Glutamatergic neuron (in vitro differentiated cells): Measurements from ENCODE around the gene GRM3. TPM values are rescaled to one million over a fixed set of nuclear protein-coding genes. Genes with fewer than 3 reads are reported as not detected.

ENCODE experiments used
- DNase-seq: peaks from one replicate; pipeline ENCODE4 v3.0.0; 2022
- H3K27ac Mint-ChIP-seq: one replicate; pipeline ENCODE4 v1.8.0; 2020; ENCODE audit warnings: mild to moderate bottlenecking, mixed read lengths, inconsistent platforms; ENCODE audit not compliant: unreplicated experiment
- H3K27me3 Mint-ChIP-seq: one replicate; pipeline ENCODE4 v1.8.0; 2020; ENCODE audit warnings: mild to moderate bottlenecking, moderate library complexity, mixed read lengths, inconsistent platforms; ENCODE audit not compliant: unreplicated experiment
- H3K36me3 Mint-ChIP-seq: one replicate; pipeline ENCODE4 v1.8.0; 2020; ENCODE audit warnings: mild to moderate bottlenecking, mixed read lengths, inconsistent platforms; ENCODE audit not compliant: unreplicated experiment
- H3K4me1 Mint-ChIP-seq: one replicate; pipeline ENCODE4 v1.8.0; 2020; ENCODE audit warnings: mild to moderate bottlenecking, low read depth, mixed read lengths, inconsistent platforms; ENCODE audit not compliant: unreplicated experiment
- H3K4me3 Mint-ChIP-seq: one replicate; pipeline ENCODE4 v1.8.0; 2020; ENCODE audit warnings: mild to moderate bottlenecking, mixed read lengths, inconsistent platforms; ENCODE audit not compliant: unreplicated experiment
- H3K9me3 Mint-ChIP-seq: one replicate; pipeline ENCODE4 v1.8.0; 2020; ENCODE audit warnings: mild to moderate bottlenecking, moderate library complexity, mixed read lengths, inconsistent platforms; ENCODE audit not compliant: unreplicated experiment
- total RNA-seq: library from RNA; stranded (reverse); fragmentation: NEBNext Ultra II Directional; extraction: Animal tissue kit (Norgen Biotek cat#: 25700); gene quantifications from one replicate; pipeline ENCODE4 v1.2.1, GENCODE V29; 2021; ENCODE audit not compliant: unreplicated experiment
- TF ChIP-seq, protein P1 (sequence below): fragments of 200-600 bp; sonication (generic); IDR thresholded peaks from one replicate; pipeline ENCODE4 v1.5.0; 2021; ENCODE audit not compliant: partially characterized antibody, unreplicated experiment

The GRM3 gene
- total RNA-seq, 1 donor from 2014 or later, result not detected

DNA sequence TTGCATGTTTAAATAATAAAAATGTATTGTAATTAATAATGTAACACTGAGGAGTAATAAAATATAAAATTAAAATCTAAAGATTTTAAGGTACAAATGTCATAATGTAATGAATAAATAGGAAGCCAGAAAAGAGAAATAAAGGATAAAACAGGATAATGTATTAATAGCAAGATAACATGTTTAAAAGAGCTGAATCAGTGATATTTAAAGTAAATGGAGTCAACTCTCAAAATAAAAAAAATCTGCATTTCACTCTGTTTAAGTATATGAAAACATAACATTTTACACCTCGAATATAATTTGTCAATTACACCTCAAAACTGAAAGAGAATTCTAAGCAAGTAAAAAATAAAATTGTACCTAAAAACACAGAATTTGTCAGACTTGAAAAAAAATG is 44.1 kb downstream of the GRM3 start:
- Mint-ChIP-seq H3K4me3 (no peak overlapping the region), H3K36me3 (no peaks in the 10 kb centered on the region), H3K27me3 (no peaks in the 10 kb centered on the region), H3K27ac (no peak overlapping the region), H3K9me3 (no peaks in the 10 kb centered on the region), H3K4me1 (no peaks in the 10 kb centered on the region)
- TF ChIP-seq, protein P1, sequence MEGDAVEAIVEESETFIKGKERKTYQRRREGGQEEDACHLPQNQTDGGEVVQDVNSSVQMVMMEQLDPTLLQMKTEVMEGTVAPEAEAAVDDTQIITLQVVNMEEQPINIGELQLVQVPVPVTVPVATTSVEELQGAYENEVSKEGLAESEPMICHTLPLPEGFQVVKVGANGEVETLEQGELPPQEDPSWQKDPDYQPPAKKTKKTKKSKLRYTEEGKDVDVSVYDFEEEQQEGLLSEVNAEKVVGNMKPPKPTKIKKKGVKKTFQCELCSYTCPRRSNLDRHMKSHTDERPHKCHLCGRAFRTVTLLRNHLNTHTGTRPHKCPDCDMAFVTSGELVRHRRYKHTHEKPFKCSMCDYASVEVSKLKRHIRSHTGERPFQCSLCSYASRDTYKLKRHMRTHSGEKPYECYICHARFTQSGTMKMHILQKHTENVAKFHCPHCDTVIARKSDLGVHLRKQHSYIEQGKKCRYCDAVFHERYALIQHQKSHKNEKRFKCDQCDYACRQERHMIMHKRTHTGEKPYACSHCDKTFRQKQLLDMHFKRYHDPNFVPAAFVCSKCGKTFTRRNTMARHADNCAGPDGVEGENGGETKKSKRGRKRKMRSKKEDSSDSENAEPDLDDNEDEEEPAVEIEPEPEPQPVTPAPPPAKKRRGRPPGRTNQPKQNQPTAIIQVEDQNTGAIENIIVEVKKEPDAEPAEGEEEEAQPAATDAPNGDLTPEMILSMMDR, result no peak
- no peak for DNase-seq

DNA sequence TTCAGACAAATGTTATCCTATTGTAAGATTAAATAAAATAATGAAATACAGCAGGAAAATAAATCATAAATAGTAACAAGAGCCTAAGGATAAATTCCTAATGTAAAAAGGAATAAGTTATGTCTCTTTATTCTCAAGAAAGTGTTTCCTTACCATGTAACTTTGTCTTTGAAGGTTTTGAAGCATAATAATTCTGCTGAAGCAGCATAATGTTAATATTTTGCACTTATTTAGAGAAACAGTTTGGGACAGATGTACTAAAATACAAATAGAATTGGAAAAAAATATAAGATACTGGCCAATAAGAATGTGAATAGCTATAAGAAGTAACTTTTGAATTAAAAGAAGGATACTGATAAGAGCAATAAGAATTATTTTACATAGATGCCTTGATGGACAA is 45.7 kb downstream of the GRM3 start:
- no peaks in the 10 kb centered on the region for H3K4me1 Mint-ChIP-seq
- H3K36me3 Mint-ChIP-seq, result no peaks in the 10 kb centered on the region
- no peak overlapping the region for H3K4me3 Mint-ChIP-seq
- H3K9me3 Mint-ChIP-seq, result peaks cover 1% of the 10 kb centered on the region
- DNase-seq, result no peak
- no peaks in the 10 kb centered on the region for H3K27me3 Mint-ChIP-seq
- TF ChIP-seq, protein P1, result no peak
- H3K27ac Mint-ChIP-seq, result no peak overlapping the region

DNA sequence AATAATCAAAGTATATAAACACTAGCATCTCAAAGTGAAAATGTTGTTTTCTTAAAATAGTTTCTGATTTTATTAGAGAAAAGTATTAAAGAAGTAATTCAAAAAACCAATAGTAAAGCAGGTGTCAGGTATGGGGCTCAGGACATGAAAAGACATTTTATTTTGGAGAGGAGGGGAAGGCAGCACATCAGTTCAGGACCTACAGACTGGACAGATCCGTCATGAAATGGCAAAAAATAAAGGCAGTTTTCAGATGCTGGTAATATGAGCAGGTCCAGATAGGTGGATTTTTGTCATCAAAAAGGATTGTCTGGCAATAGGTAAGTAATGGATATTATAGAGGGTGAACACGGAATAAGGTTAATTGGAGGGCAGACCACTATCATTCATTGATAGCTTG is 49.0 kb downstream of the GRM3 start:
- H3K4me1 Mint-ChIP-seq, result no peaks in the 10 kb centered on the region
- no peak overlapping the region for H3K27ac Mint-ChIP-seq
- H3K27me3 Mint-ChIP-seq, result no peaks in the 10 kb centered on the region
- no peaks in the 10 kb centered on the region for H3K36me3 Mint-ChIP-seq
- TF ChIP-seq, protein P1, result no peak
- no peak overlapping the region for H3K4me3 Mint-ChIP-seq
- H3K9me3 Mint-ChIP-seq, result peaks cover 1% of the 10 kb centered on the region
- DNase-seq, result no peak

DNA sequence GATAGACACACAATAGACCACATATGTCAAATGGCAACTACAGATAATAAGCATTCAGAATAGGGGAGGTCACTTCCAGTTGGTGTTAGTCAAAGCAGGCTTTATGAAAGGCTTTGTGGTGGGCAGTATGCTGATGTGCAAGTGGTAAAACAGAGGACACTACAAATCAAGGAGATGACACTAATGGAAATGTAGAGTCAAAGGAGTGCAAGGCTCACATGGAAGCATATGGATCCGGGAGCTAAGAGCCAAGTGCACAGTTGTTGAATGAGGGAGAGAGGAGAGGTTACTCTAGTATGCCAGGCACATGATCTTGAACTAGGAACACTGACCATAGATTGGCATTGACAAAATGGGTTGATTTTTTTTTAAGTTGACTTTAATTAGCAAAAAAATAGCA is 62.7 kb downstream of the GRM3 start:
- no peaks in the 10 kb centered on the region for H3K9me3 Mint-ChIP-seq
- H3K4me1 Mint-ChIP-seq, result no peaks in the 10 kb centered on the region
- H3K27me3 Mint-ChIP-seq, result no peaks in the 10 kb centered on the region
- TF ChIP-seq, protein P1, result no peak
- no peak for DNase-seq
- H3K36me3 Mint-ChIP-seq, result no peaks in the 10 kb centered on the region
- H3K27ac Mint-ChIP-seq, result no peak overlapping the region
- no peak overlapping the region for H3K4me3 Mint-ChIP-seq

DNA sequence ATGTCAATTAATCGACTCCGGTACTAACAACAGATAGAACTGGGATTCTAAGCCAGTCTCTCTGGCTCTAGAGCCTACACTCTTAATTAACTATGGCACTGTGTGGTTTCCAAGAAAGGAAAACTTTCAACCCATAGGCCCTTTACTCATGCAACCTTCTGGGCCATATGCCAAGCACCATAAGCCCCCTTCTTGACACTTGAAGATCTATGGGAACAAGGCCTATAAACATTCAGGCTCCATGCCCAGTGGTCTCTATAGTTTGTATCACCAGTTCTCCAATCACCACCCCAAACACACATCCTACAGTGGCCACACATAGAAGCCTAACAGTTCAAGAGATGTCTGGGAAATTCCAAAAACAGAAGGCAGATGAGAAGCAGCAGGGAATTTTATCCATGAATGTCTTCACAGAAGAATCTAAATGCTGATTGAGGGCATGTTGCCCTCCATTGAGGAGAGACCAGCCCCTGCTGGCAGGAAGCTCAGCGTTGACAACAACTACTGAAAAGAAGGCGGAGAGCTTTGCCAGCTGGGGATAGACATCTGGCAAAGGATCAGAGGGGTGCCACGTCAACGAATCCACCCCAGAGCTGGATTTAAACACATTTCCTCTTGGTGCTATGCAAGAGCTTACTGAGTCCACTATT is 64.4 kb downstream of the GRM3 start:
- Mint-ChIP-seq H3K4me3 (no peak overlapping the region), H3K27ac (no peak overlapping the region), H3K4me1 (no peaks in the 10 kb centered on the region), H3K9me3 (no peaks in the 10 kb centered on the region), H3K36me3 (no peaks in the 10 kb centered on the region), H3K27me3 (no peaks in the 10 kb centered on the region)
- TF ChIP-seq, protein P1, result no peak
- no peak for DNase-seq
